IMR-90 (cell line): ENCODE results near the gene COL20A1. TPM values are rescaled to one million over a fixed set of nuclear protein-coding genes. Genes with fewer than 3 reads are reported as not detected.

Source experiments
- ATAC-seq: fragments of 200-7000 bp; cut with Tn5 transposase; 2 replicates; pipeline ENCODE4 v1.9.1; 2020; ENCODE audit warnings: low read depth, mild to moderate bottlenecking, moderate library complexity
- BruUV-seq: library from RNA; stranded (reverse); fragments of 400-500 nt; replicated peaks from 2 replicates; lab custom pipeline; 2021; lab: Mats Ljungman, UMichigan
- CTCF ChIA-PET: fragments of 300-600 bp; formaldehyde crosslinking; extraction: SDS; loops from one replicate; lab custom pipeline; 2021; ENCODE audit warnings: antibody characterized with exemption; lab: Yijun Ruan, JAX
- POLR2A ChIA-PET: fragments of 300-600 bp; sonication (Branson Sonifier 250); formaldehyde crosslinking; loops from one replicate; lab custom pipeline; 2022; ENCODE audit warnings: antibody characterized with exemption; ENCODE audit not compliant: unreplicated experiment; lab: Charles Lee
- DNase-seq: peaks from one replicate; pipeline ENCODE4 v3.0.0; 2013
- H2AFZ ChIP-seq: replicated peaks from 2 replicates; pipeline ENCODE3; 2013; ENCODE audit warnings: low read length, mild to moderate bottlenecking; ENCODE audit not compliant: poor library complexity
- H2AK5ac ChIP-seq: 2 replicates; pipeline ENCODE4 v1.6.1; 2013; ENCODE audit warnings: low read depth, low read length, inconsistent platforms
- H2AK9ac ChIP-seq: replicated peaks from 2 replicates; pipeline ENCODE3; 2013; ENCODE audit warnings: mild to moderate bottlenecking, low read depth, low read length, moderate library complexity; ENCODE audit not compliant: poor library complexity
- H2BK120ac ChIP-seq: 2 replicates; pipeline ENCODE4 v1.6.1; 2013; ENCODE audit warnings: low read depth, low read length, inconsistent platforms
- H2BK15ac ChIP-seq: 3 replicates; pipeline ENCODE4 v1.6.1; 2013; ENCODE audit warnings: low read depth, low read length, inconsistent platforms
- H2BK20ac ChIP-seq: 2 replicates; pipeline ENCODE4 v1.6.1; 2013; ENCODE audit warnings: low read depth, mild to moderate bottlenecking, inconsistent platforms, low read length, moderate library complexity
- H2BK5ac ChIP-seq: 2 replicates; pipeline ENCODE4 v1.6.1; 2013; ENCODE audit warnings: mild to moderate bottlenecking, low read depth, low read length, inconsistent platforms; ENCODE audit not compliant: poor library complexity, severe bottlenecking
- H3K14ac ChIP-seq: replicated peaks from 2 replicates; pipeline ENCODE4 v1.6.1; 2013; ENCODE audit warnings: low read depth, low read length, inconsistent platforms
- H3K18ac ChIP-seq: 2 replicates; pipeline ENCODE4 v1.6.1; 2013; ENCODE audit warnings: low read depth, low read length, control low read depth
- H3K23ac ChIP-seq: 2 replicates; pipeline ENCODE4 v1.6.1; 2013; ENCODE audit warnings: low read depth, low read length, inconsistent platforms
- H3K27ac ChIP-seq: 2 replicates; pipeline ENCODE4 v1.5.1; 2013; ENCODE audit warnings: mild to moderate bottlenecking, control low read depth, low read length; ENCODE audit not compliant: insufficient read depth
- H3K27me3 ChIP-seq: 2 replicates; pipeline ENCODE4 v1.6.1; 2013; ENCODE audit warnings: low read length; ENCODE audit not compliant: control insufficient read depth, insufficient read depth
- H3K36me3 ChIP-seq: 2 replicates; pipeline ENCODE4 v1.6.1; 2013; ENCODE audit warnings: low read length, mixed read lengths; ENCODE audit not compliant: control insufficient read depth, insufficient read depth
- H3K4ac ChIP-seq: 2 replicates; pipeline ENCODE4 v1.6.1; 2013; ENCODE audit warnings: low read depth, low read length, inconsistent platforms
- H3K4me1 ChIP-seq: 2 replicates; pipeline ENCODE4 v1.6.1; 2013; ENCODE audit warnings: low read length, mixed read lengths; ENCODE audit not compliant: control insufficient read depth, insufficient read depth
- H3K4me2 ChIP-seq: 2 replicates; pipeline ENCODE4 v1.6.1; 2013; ENCODE audit warnings: low read depth, mild to moderate bottlenecking, control low read depth, low read length, moderate library complexity
- H3K4me3 ChIP-seq: 2 replicates; pipeline ENCODE4 v1.5.1; 2013; ENCODE audit warnings: low read depth, mild to moderate bottlenecking, control low read depth, low read length, moderate library complexity; ENCODE audit not compliant: insufficient read depth
- H3K56ac ChIP-seq: 2 replicates; pipeline ENCODE4 v1.6.1; 2013; ENCODE audit warnings: low read length, inconsistent platforms; ENCODE audit not compliant: insufficient read depth; ENCODE audit errors: extremely low read depth
- H3K79me1 ChIP-seq, 2 experiments: 2 replicates each; pipeline ENCODE4 v1.6.1; 2013; ENCODE audit warnings: low read length in 2 of 2, inconsistent platforms in 1 of 2, low read depth in 1 of 2
- H3K9ac ChIP-seq: 2 replicates; pipeline ENCODE4 v1.6.1; 2013; ENCODE audit warnings: low read depth, low read length, control low read depth
- H3K9me1 ChIP-seq: 2 replicates; pipeline ENCODE4 v1.6.1; 2013; ENCODE audit warnings: low read length, inconsistent platforms; ENCODE audit not compliant: insufficient read depth
- H3K9me3 ChIP-seq: 2 replicates; pipeline ENCODE4 v1.6.1; 2013; ENCODE audit warnings: low read length; ENCODE audit not compliant: control insufficient read depth, insufficient read depth
- H4K20me1 ChIP-seq: 2 replicates; pipeline ENCODE4 v1.6.1; 2013; ENCODE audit warnings: low read length, inconsistent platforms; ENCODE audit not compliant: insufficient read depth
- H4K5ac ChIP-seq: 2 replicates; pipeline ENCODE4 v1.6.1; 2013; ENCODE audit warnings: mild to moderate bottlenecking, low read depth, low read length, control low read depth
- H4K8ac ChIP-seq, 2 experiments: 2 replicates each; pipeline ENCODE4 v1.6.1; 2013; ENCODE audit warnings: low read depth in 2 of 2, low read length in 2 of 2, control low read depth in 1 of 2, inconsistent platforms in 1 of 2
- H4K91ac ChIP-seq: 2 replicates; pipeline ENCODE4 v1.6.1; 2013; ENCODE audit warnings: low read depth, low read length, inconsistent platforms; ENCODE audit not compliant: insufficient read depth
- CEBPB ChIP-seq: IDR thresholded peaks from 2 replicates; pipeline ENCODE4 v1.6.1; 2012; ENCODE audit warnings: low read depth, low read length, improper control_type of control experiment
- CHD1 ChIP-seq: IDR thresholded peaks from 2 replicates; pipeline ENCODE4 v1.6.1; 2012; ENCODE audit warnings: low read depth, low read length, improper control_type of control experiment
- FOS ChIP-seq: fragments of 150-350 bp; IDR thresholded peaks from 2 replicates; pipeline ENCODE4 v1.6.1; 2016; ENCODE audit warnings: low read depth, low read length
- MAFK ChIP-seq: IDR thresholded peaks from 2 replicates; pipeline ENCODE4 v1.6.1; 2012; ENCODE audit warnings: low read depth, low read length, improper control_type of control experiment
- MAZ ChIP-seq: IDR thresholded peaks from 2 replicates; pipeline ENCODE4 v1.6.1; 2012; ENCODE audit warnings: low read depth, mild to moderate bottlenecking, low read length, improper control_type of control experiment, moderate library complexity, borderline replicate concordance
- MXI1 ChIP-seq: IDR thresholded peaks from 2 replicates; pipeline ENCODE4 v1.6.1; 2012; ENCODE audit warnings: low read depth, mild to moderate bottlenecking, low read length, moderate library complexity, borderline replicate concordance
- NFE2L2 ChIP-seq: fragments of 150-350 bp; IDR thresholded peaks from 2 replicates; pipeline ENCODE4 v1.6.1; 2016; ENCODE audit warnings: low read depth, mild to moderate bottlenecking, low read length
- POLR2A ChIP-seq: IDR thresholded peaks from 2 replicates; pipeline ENCODE4 v1.6.1; 2012; ENCODE audit warnings: mild to moderate bottlenecking, low read depth, low read length
- RAD21 ChIP-seq: IDR thresholded peaks from 2 replicates; pipeline ENCODE4 v1.6.1; 2012; ENCODE audit warnings: low read length, improper control_type of control experiment
- RCOR1 ChIP-seq: IDR thresholded peaks from 2 replicates; pipeline ENCODE4 v1.6.1; 2012; ENCODE audit warnings: mild to moderate bottlenecking, low read length, improper control_type of control experiment; ENCODE audit not compliant: insufficient replicate concordance
- RFX5 ChIP-seq: IDR thresholded peaks from 2 replicates; pipeline ENCODE4 v1.8.0; 2012; ENCODE audit warnings: low read depth, mild to moderate bottlenecking, low read length, moderate library complexity
- SMC3 ChIP-seq: fragments of 150-350 bp; IDR thresholded peaks from 2 replicates; pipeline ENCODE4 v1.6.1; 2016; ENCODE audit warnings: low read depth, mild to moderate bottlenecking, antibody characterized with exemption, low read length, moderate library complexity
- WGBS, 2 experiments: methylation state at CpG; one replicate each; pipeline versions ENCODE4 v1.1.5 to v1.1.7; 2013; ENCODE audit warnings: missing lambda C conversion rate in 2 of 2; ENCODE audit not compliant: insufficient read length in 1 of 2; ENCODE audit errors: extremely low coverage in 2 of 2; 5-methylcytosine and 5-hydroxymethylcytosine counted together
- dilution Hi-C: fragments of 300-500 bp; cut with HindIII; formaldehyde crosslinking; loops from one replicate; pipeline ENCODE4 v1.14.3; 2018; ENCODE audit warnings: low sequenced_read_pairs; ENCODE audit not compliant: unreplicated experiment
- in situ Hi-C: fragments of 300-500 bp; cut with MboI; formaldehyde crosslinking; loops from 3 replicates; pipeline ENCODE4 v1.14.3; 2019; ENCODE audit warnings: low sequenced_read_pairs, inconsistent platforms, mixed read lengths
- intact Hi-C: fragments of 100-400 bp; cut with micrococcal nuclease; formaldehyde crosslinking; loops from 2 replicates; pipeline ENCODE4 v1.10.0; 2022
- polyA plus RNA-seq, 3 experiments: library from polyadenylated mRNA; depleted of rRNA; stranded (reverse); fragments of >200 nt; gene quantifications; 2 replicates each; pipeline ENCODE4 v1.2.3, GENCODE V29; 2012; ENCODE audit warnings: low replicate concordance in 1 of 3
- total RNA-seq: library from RNA; depleted of rRNA; stranded (reverse); fragments of >200 nt; gene quantifications from 2 replicates; pipeline ENCODE4 v1.2.3, GENCODE V29; 2012
- TF ChIP-seq, protein P1 (sequence below): conservative IDR thresholded peaks from 2 replicates; pipeline ENCODE4 v1.5.1; 2012; ENCODE audit warnings: mild to moderate bottlenecking, low read depth, low read length, improper control_type of control experiment
- TF ChIP-seq, protein P2 (sequence below): fragments of 150-350 bp; IDR thresholded peaks from 2 replicates; pipeline ENCODE4 v1.6.1; 2017; ENCODE audit warnings: mild to moderate bottlenecking, antibody characterized with exemption, low read length, low read depth
- TF ChIP-seq, protein P3 (sequence below): fragments of 150-350 bp; IDR thresholded peaks from 2 replicates; pipeline ENCODE4 v1.6.1; 2016; ENCODE audit warnings: low read depth, mild to moderate bottlenecking, low read length, moderate library complexity, borderline replicate concordance

Gene COL20A1
- total and polyA plus RNA-seq, 2 of the 4 experiments (the other 2 are of a cell fraction): not detected

DNA sequence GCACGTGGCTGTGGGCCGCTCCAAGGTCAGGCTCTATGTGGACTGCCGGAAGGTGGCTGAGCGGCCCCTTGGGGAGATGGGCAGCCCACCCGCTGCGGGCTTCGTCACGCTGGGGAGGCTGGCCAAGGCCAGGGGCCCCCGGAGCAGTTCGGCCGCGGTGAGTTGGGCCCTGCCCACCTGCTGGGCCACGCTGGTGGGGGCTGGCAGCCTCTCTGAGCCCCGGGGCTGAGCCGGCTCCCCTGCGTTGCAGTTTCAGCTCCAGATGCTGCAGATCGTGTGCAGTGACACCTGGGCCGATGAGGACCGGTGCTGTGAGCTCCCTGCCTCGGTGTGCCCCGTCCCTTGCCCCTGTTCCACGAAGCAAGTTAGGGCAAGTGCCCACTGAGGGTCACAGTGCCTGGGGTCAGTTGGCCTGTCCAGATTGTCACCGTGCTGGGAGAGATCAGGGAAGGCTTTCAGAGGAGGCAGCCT, 27.1 kb downstream of the COL20A1 start (continued):
- TF ChIP-seq, protein P1, sequence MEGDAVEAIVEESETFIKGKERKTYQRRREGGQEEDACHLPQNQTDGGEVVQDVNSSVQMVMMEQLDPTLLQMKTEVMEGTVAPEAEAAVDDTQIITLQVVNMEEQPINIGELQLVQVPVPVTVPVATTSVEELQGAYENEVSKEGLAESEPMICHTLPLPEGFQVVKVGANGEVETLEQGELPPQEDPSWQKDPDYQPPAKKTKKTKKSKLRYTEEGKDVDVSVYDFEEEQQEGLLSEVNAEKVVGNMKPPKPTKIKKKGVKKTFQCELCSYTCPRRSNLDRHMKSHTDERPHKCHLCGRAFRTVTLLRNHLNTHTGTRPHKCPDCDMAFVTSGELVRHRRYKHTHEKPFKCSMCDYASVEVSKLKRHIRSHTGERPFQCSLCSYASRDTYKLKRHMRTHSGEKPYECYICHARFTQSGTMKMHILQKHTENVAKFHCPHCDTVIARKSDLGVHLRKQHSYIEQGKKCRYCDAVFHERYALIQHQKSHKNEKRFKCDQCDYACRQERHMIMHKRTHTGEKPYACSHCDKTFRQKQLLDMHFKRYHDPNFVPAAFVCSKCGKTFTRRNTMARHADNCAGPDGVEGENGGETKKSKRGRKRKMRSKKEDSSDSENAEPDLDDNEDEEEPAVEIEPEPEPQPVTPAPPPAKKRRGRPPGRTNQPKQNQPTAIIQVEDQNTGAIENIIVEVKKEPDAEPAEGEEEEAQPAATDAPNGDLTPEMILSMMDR: no peak
- no peak for TF ChIP-seq RFX5
- TF ChIP-seq NFE2L2: no peak
- no peak for TF ChIP-seq CEBPB

DNA sequence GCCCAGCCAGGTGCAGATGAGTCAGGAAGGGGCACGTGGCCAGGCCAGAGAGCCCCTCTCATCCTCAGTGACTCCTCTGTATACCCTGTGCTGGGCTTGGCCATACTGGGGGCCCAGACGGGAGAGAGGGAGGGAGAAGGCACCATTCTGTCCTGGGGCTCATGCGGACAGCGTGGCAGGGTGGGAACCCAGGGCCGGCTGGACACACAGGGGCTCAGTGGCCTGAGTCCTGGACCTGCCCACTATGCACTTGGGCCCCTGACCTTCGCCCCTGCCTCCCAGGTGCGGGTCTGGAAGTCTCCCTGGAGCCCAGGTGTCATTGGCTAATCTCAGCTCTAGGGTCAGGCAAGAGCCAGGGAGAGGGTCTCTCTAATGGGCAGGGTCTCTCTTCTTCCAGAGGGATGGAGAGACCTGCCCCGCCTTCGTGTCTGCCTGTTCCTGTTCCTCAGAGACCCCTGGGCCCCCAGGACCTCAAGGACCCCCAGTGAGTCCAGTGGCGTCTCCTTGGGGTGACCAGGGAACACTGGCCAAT, 27.7 kb downstream of the COL20A1 start:
- Histone ChIP-seq H3K27ac (no peak overlapping the region), H2BK120ac (no peak overlapping the region), H4K20me1 (no peaks in the 10 kb centered on the region), H3K4me3 (no peak overlapping the region), H4K5ac (no peak overlapping the region), H3K4me2 (no peak overlapping the region), H2BK5ac (no peak overlapping the region), H3K14ac (no peak overlapping the region), H3K4me1 (peaks cover 7% of the 10 kb centered on the region; the same call in 1 of the 2 replicates), H3K56ac (no peak overlapping the region), H3K4ac (no peak overlapping the region), H3K27me3 (peaks cover 46% of the 10 kb centered on the region), H3K9ac (no peak overlapping the region), H3K9me1 (no peaks in the 10 kb centered on the region), H2AFZ (no peak overlapping the region), H3K23ac (no peak overlapping the region), H4K91ac (no peak overlapping the region), H2BK15ac (no peak overlapping the region), H3K79me1 (no peaks in the 10 kb centered on the region), H2BK20ac (no peak overlapping the region), H2AK5ac (no peak overlapping the region), H2AK9ac (no peak overlapping the region), H3K36me3 (no peaks in the 10 kb centered on the region), H4K8ac (no peak overlapping the region), H3K9me3 (no peaks in the 10 kb centered on the region), H3K18ac (no peak overlapping the region)
- WGBS, 2 experiments: 40% methylated on average over 9 of the region's 10 CpGs; no CpG with 5 or more reads in 1 of the 2 experiments
- ChIA-PET POLR2A (no interaction called here), CTCF (no interaction called here)
- DNase-seq (no peak), ATAC-seq (no peak)
- dilution Hi-C loops (no loop called here), in situ Hi-C loops (no loop called here), intact Hi-C loops (no loop called here)
- BruUV-seq: no TSS peak
- no peak for TF ChIP-seq CHD1
- no peak for TF ChIP-seq SMC3
- no peak for TF ChIP-seq RAD21
- TF ChIP-seq MAFK: no peak
- TF ChIP-seq FOS: no peak
- TF ChIP-seq MAZ: no peak
- TF ChIP-seq NFE2L2: no peak
- no peak for TF ChIP-seq POLR2A
- TF ChIP-seq RCOR1: no peak
- TF ChIP-seq, protein P2, sequence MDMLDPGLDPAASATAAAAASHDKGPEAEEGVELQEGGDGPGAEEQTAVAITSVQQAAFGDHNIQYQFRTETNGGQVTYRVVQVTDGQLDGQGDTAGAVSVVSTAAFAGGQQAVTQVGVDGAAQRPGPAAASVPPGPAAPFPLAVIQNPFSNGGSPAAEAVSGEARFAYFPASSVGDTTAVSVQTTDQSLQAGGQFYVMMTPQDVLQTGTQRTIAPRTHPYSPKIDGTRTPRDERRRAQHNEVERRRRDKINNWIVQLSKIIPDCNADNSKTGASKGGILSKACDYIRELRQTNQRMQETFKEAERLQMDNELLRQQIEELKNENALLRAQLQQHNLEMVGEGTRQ: no peak
- TF ChIP-seq, protein P3, sequence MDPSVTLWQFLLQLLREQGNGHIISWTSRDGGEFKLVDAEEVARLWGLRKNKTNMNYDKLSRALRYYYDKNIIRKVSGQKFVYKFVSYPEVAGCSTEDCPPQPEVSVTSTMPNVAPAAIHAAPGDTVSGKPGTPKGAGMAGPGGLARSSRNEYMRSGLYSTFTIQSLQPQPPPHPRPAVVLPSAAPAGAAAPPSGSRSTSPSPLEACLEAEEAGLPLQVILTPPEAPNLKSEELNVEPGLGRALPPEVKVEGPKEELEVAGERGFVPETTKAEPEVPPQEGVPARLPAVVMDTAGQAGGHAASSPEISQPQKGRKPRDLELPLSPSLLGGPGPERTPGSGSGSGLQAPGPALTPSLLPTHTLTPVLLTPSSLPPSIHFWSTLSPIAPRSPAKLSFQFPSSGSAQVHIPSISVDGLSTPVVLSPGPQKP: no peak
- no peak for TF ChIP-seq MXI1
